ENCODE measurements around the gene B4GALT1.

Gene B4GALT1

DNA sequence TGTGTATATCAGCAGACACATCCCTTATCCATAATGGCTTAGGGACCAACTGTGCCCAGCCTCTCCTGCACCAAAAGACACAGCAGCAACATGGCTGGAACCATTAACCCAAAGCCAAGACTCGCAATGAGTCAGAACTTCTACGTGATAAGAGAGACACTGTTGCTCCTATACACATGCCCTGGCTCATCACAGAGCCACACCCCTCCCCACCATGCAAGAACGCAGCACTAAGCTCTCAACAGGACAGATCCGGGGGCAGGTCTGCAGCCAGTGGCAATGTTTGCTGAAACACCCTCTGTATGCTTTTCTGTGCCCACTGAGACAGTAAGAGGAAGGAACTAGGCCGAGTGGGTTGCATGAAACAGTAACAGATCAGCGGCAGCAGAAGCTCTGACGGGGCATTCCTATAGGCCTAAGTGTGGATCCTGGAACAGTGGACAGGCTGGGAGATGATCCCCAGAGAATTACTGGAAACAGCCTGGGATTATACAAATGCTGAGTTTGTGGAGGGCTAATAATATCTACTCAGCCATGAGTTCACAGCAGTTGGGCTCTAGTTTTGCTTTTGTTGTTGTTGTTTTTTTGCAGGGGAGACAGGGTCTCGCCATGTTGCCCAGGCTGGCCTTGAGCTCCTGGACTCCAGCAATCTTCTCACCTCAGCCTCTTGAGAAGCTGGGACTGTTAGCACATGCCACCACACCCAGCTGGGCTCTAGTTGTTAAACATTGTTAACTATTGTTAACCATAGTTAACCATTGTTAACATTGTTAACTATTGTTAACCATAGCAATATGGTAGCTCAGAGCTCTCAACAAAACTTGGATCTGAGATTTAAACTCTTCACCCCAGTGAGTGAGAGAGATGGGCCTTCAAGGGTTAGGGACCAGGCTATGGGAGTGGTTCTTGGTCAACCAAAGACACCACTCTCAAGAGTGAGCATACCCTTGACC, 41.0 kb downstream of the B4GALT1 start:
- DNase-seq = no peak

DNA sequence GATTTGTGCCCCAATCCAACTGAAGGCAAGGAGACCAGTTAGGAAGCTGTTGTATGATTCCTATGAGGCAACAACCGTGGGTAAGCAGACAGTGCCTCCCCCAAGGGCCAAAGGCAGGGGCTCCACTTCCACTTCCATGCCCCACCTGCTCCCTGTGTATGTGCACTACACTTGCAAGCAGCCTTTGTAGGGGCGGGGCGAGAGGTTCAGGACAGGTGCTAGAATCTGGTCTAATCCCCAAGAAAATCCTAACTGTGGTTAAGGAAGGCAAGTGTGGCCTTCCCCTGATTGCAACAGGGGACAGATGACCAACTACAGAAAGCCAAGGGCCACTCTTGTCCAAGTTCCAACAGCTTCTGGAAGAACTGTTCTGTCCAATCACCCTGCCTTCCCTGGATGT, 41.7 kb downstream of the B4GALT1 start:
- DNase-seq = no peak

DNA sequence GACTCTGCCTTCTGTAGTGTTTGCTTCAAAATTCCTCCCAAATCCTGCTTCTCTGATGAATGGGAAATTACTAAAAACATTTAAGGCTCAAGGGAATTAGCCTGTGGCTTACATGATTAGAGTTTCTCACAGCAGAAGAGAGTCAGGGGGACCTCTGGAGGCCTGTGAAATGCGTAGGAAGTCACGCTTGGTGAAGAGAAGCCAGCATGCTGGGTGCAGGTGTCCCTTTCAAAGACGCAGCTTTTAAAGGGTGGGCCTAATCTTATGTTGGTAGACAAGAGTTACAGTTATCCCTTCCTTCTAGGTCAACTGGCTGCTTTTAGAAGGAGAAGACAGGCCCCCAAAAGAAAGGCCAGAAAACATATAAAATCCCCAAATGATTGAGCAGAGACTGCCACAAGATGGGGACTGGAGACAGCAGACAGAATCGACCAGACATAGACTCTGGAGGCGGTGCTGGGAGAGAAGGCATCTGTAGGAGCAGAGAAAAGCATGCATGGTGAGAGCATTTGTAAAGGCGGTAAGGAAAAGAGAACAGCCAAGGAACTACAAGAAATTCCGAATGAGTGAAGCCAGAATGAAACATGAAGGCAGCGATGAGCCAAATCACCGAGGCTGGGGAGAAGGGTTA, 42.3 kb downstream of the B4GALT1 start:
- peak in 21 of 58 donors; percentile 4 to 66 (median 23) for DNase-seq

DNA sequence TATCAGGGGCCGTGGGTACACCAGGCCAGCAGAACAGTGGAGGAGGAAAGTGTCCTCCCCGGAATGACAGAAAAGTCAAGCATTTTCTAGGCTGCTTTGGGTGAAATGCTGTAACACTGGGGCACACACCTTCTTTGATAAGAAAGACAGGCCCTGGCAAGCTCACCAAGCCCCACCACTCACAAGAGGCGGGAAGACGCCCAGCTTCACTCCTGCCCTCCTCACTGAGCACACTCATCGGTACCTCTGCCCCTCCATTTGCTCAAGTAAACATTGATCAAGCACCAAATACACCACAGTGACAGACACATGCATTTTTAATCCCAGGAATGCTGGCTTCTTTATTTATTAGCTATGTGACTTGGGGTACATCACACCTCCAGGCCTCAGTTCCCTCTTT, 43.1 kb downstream of the B4GALT1 start:
- DNase-seq = no peak

DNA sequence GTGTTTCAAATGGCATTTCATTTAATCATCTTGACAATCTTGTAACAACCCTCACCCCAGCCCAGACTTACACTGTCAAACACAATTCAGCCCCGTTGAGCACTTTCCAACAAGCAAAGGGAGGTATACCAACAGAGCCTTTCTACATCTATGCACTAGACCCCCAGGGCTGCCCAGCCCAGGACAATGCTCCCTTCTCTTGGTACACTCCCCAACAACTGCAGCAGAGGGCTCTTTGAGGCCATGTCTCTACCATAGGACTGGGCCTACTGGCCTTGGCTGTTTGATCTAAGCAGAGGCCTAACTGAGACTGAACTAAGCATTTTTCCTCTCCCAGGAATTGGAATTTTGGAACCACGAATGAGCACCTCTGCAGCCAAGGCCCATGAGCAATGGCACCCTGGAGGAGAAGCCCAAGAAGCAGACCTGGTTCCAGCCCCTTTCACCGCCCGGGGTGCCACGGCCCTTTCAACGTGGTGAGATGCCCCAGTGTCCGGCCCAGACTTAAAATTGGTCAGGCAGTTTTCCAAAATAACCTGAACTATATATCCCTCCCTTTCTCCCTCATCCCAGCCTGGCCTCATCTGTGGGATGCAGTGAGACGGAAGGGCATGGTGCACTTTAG, 43.6 kb downstream of the B4GALT1 start:
- no peak for DNase-seq

DNA sequence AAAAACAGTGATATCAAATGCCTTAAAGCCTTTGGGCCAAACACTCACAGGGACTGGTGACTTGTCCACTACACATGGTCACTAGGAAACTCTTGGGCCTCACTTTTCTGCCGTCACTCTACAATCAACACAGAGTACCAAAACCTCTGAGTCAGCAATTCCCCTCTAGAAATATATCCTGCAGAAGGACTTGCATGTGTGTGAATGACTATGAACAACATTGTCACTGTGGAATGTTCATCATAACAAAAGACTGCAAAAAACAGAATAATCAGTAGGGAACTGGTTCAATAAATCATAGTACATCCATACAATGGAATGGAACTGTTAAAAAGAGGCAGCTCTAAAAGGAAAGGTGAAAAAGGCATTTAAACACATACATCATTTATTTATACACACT, 46.5 kb downstream of the B4GALT1 start:
- DNase-seq = no peak

DNA sequence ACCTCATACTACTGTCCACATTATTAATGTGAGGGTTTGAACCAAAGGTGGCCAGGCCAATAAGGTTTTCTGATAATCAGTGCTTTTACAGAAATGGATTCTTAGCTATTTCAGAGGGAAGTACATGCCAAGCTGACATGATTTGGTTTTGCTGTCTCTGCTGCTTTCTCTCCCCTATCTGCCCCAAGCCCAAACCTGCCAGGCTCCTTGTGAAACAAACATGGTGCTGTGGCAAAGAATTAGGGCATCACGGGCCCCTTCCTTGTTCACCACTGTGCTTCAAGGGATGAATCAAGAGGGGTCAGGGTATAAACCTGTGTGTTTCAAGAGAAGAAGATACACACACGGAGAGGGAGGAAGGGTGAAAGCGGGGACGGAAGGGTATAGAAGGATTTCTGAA, 49.3 kb downstream of the B4GALT1 start:
- DNase-seq = peak in 1 of 58 donors; percentile 5

DNA sequence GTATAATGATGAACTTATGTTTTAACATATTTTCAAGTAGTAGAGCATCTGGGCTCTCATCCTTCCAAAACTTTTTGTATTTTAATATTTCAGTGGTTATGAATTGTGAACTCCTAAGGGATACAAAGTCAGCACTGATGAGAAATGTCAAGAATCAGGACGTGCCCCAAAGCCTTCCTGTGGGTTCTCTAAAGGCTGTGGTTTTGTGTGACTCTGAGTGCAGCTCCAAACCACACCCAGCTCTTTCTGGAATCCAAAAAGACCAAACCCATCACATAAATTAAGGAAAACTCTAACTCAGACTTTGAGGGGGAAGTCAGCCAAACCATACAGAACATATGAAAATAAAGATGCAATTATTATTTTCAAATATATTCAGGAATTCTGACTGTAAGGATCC, 49.8 kb downstream of the B4GALT1 start:
- DNase-seq = no peak

DNA sequence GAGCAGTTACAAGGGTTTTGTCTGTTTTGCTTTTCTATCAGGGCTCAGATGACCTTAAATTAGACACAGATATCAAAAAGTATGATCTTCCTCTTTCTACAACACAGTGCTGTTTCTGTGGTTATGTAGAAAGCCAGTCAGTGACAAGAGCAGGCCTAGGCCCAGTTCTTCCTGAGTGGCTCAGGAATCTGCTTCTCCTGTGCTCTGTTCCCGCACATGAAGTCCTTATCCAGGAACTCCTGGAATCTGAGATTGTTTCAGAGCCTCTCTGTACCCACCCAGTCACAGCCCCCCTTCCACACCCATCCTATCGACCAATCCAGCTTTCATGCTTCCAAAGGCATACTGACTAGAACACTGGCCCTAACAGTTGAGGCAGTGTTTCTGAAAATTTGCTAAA, 50.3 kb downstream of the B4GALT1 start:
- no peak for DNase-seq

DNA sequence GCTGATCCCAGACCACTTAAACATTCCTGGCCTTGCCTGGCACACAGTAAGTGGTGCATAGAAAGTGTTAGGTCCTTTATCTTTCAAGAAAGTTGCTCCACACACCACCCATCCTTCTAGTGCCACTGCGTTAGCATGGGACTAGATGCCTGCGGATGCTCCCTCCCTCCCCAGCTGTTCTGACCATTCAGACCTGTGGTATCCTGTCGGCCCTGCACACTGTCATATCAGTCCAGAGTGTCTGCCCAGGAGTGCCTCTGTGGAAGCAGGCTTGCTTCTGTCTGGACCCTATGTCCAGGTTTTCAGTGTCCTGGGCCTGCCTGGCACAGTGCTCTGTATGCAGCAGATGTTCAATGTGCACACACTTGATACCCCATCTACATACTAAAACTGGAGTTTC, 52.4 kb downstream of the B4GALT1 start:
- no peak for DNase-seq

DNA sequence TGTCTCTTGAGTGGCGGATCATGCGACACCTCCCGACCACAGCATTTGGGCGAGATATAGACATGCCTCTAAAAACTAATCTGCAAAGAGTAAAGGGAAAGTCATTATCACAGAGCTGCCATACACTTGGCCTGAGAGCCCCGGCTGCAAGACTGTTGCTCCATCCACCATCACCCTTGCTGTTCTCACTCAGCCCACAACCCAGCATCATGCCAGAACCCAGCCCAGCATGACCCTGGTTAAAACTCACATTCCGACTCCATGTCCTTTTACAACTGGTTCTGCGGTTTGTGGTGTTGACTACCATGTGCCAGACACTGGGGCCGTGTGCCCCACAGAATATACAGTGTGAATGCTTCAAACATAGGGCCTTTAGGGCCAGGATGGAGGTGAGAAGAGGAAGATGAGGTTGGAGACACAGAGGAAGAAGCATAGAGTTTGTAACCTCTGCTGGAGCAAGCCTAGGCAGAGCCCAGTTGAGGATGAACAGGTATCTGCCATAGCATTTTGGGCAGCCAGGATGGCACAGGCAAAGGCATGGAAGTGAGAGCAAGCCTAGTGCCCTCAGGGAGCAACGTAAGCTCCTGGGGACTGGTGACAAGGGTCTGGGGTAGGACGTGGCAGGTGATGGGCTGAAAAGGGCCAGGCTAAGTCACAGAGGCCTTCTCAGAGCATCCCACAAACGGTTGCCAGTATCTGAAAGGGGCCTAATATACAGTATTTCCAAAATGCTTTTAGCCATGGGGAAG, 53.2 kb downstream of the B4GALT1 start:
- DNase-seq = no peak

DNA sequence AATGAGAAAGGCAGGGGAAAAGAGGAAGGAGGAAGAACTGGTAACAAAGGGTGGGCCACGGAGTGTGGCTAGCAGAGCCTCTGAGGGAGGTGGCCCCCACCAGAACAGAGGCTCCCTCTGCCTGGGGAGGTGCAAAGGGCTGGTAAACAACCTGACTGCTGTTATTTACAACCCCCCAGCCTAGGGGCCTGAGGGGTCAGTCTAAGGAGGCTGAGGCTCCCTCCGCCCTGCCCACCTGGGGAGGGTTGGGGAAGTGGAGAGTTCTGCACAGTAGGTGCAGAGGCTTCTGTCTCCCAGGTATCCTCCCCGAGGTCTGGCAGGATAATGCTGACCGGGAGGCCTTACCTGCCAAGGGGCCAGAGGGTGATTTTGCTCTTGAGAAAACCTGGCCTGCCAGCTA, 55.0 kb downstream of the B4GALT1 start:
- DNase-seq = no peak

DNA sequence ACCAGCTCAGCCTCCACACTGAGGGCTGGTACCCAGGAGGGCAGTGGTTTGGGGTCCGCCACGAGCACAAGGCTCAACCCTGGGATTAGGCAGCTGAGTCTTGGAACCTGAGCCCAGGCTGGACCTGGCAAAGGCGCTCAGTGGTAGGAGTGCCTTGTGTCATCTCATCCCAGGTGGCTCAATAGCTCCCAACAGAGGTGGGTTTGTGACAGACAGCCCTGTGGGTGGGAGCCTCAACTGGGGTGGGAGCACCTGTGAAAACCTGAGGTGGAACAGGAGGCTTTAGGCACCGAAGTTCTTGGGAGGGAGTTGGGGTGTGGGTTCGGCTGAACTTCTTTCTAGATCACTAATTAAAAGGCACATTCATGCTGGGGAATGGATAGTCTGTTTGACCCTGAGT, 55.5 kb downstream of the B4GALT1 start:
- no peak for DNase-seq

DNA sequence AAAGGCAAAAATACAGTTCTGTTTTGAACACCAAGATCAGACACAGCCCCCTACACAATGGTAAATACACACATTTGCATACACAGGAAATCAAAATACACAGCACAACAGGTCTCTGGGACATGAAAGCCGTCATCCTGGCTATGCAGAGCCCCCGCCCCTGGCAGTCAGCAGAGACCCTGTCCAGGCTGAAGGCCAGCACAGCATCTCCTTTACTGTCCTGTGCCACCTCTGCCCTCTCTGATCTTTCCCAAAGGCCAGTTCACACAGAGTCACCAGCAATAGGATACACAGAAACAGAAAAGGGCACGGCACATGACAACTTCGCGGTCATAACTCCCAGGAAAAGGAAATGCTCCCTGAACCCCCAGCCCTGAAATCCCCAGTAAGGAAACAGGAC, 56.5 kb downstream of the B4GALT1 start:
- DNase-seq = no peak

DNA sequence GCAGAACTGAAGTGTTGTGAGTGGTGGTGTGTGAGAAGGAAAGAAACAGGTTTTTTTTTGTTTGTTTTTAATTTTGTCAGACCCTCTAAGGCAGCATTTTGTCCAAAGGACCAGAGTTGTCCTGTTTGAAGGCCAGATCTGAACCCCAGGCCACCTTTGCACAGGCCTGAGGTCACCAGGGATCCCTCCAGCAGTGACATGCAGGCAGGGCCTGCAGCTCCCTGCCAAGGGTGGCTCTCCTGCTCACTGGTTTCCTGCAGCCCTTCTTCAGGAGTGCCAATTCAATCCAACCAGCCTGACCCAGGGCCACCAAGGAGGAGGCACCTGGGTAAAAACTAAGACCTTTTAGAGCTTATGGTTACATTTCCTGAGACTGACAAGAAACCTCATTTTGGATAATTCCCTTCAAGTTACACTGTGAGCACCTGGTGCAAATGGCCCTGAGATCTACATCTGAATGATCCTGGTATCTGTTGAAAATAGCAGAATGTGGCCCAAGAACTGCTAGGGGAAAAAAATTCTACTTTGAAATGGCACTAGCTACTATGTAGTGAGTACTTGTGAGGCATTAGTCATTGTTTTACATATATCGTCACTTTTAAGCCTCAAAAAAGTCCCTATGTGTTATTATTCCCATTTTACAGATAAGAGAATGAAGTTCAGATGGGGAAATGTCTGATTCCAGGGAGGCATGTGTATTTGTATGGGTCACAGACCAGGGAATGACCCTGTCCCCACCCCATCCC, 57.1 kb downstream of the B4GALT1 start:
- DNase-seq = no peak

DNA sequence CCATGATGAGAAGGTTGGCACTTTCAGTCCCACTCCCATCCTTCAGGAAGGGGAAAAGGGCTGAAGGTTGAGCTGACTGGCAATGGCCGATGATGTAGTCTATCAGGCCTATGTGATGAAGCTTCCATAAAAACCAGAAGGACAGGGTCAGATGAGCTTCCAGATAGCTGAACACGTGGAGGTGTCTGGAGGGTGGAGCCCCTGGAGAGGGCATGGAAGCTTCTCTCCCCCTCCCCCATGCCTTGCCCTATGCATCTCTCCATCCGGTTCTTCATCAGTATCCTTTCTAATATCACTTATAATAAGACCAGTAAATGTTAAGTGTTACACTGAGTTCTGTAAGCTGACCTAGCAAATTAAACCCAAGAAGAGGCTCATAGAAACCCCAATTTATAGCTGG, 58.0 kb downstream of the B4GALT1 start:
- DNase-seq = no peak

DNA sequence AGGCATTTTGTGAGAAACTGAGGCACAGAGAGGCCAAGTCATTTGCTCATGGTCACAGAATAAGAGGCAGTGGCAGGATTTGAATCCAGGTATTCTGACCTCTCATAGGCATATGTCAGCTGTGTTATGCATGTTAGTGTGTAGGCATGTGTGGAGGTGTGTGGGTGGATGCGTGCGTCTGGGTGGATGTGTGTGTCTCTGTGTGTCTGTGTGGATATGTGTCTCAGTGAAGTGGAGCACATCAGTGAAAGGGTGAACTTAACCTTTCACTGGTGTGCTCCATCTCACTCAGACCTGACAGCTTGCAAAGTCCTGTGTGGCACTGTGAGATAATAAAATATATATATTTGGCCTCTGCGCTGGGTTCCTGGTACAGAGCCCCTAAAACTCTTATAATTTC, 58.7 kb downstream of the B4GALT1 start:
- DNase-seq = no peak

DNA sequence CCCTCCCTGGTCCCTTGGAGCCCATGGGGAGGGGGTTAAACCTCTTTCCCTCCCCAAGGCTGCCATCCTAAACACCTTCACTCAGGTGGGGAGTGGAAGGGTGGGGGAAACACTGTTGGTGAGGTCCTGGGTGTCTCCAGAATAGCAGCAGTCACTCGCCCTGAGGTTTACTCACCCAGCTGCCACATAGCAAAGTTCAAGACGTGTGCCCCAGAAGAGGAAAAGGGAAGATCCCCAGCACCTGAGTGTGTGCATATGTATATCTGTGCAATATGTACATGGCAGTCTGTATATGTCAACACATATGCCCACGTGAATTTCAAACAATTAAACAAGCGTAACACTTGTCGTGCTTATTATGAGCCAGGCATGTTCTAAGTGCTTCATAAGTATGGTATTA, 59.4 kb downstream of the B4GALT1 start:
- DNase-seq = no peak

DNA sequence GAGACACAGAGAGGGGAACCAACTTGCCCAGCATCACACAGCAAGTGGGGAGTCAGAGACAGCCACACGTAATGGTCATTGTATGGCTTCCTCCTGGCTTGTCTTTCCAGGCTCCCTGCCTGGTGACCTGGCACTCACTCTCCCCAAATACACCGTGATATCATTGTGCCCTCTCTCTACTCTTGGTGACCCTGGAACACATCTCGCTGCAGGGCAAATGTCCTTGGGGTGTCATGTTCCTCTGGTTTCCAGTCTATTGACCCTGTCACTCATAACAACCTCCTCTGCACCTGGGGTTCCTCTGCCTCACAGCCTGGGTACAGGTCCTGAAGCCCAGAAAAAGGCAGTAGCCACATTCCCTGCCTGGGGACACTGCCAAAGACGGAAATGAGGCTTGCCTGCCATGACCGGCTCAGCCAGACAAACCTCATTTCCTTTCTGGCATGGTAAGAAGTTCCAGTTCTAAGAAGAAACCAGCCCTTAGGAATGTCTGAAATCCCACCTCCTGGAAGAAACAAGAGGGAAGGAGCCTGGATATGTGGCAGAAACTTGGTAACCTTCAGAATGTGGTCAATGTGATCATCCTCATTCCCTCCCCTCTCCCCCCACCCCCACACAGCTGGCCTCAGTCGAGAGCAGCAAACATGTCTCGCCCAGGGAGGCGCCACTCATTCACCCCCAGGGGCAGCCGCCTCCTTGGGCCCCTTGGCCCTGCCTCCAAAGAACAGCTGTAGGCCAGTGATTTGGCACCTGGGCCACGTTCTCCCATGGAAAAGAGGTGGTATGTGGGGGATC, 60.1 kb downstream of the B4GALT1 start:
- DNase-seq = peak in 1 of 58 donors; percentile 3

DNA sequence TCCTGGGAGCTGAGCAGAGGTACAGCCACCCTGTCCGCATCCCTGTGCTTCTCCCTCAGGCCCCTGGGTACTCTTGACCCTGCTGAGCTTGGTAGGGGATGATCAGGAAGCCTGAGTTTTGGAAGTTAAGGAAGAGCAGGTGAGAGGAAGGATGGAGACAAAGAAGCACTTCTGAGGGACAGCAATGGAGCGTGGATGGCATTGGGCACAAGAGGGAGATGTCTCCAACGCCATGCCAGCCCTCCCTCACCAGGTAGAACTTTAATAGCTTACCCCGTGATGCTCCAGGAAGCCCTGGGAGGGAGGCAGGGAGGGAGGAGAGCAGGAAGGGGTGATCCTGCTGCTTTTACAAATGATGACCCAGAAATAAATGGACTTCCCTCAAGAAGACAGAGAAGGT, 60.8 kb downstream of the B4GALT1 start:
- DNase-seq = no peak

Measured in anterior cingulate cortex (tissue), 58 donors.